HL-60/S4 treated with retinoic acid at 250 ng/mL for 4 days and 3 days (cell line): Measurements from ENCODE around the gene GAB2.
"Not testable (repeated sequence)": the region's sequence is repeated elsewhere in the genome, so short reads cannot be mapped to it uniquely, and the experiment has no call there.

Source experiments
- in situ Hi-C: fragments of 300-500 bp; cut with MboI; formaldehyde crosslinking; loops from 2 replicates; pipeline ENCODE4 v1.7.0; 2022; ENCODE audit warnings: low sequenced_read_pairs

The GAB2 gene

DNA sequence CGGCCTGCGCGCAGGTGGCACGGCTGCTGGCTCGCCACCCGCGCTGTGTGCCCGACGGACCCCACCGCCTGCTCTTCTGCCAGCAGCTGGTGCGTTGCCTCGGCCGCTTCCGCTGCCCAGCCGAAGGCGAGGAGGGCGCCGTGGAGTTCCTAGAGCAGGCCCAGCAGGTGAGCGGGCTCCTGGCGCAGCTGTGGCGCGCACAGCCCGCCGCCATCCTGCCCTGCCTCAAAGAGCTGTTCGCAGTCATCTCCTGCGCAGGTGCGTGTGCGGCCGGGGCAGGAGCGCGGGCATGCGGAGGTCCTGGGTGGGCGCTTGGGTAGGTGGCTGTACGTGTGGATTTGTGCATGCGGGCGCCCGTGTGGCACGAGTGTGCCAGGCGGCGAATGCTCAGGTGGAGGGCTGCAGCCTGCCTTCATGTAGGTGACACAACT is 220.9 kb downstream of the GAB2 start:
- in situ Hi-C loops: no loop called here

DNA sequence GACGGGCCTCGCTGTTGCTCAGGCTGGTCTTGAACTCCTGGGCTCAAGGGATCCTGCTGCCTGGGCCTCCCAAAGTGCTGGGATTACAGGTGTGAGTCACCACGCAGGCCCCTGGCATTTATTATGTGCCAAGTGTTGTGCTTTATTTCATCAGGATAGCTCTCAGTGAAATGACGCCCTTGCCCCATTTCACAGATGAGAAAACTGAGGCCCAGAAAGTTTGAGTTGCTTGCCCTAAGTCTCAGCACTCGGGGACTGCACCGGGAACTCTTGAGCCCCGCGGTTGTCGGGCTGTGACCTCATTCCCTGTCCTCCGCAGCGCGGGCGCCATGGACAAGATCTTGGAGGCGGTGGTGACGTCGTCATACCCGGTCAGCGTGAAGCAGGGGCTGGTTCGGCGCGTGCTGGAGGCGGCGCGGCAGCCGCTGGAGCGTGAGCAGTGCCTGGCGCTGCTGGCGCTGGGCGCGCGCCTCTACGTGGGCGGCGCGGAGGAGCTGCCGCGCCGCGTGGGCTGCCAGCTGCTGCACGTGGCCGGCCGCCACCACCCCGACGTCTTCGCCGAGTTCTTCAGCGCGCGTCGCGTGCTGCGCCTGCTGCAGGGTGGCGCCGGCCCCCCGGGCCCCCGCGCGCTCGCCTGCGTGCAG is 221.6 kb downstream of the GAB2 start:
- in situ Hi-C loops: no loop called here

DNA sequence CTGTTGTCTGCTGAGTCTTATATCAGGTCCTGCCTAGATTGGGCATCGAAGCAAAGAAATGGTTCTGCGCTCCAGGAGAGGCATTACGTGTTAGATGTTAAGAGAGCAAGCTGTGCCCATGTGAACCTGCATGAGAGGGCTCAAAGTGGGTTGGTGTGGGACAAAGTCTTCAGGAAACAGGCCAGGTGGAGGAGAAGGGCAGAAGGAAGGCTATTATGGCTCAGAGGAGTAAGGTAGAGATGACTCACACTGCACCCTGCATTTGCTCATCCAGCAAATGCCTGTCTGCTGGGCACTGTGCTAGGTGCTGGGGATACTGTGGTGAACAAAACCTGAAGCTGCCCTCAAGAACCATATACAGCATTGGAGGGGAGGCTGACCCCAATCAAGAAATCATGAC is 223.1 kb downstream of the GAB2 start:
- in situ Hi-C loops: no loop called here

DNA sequence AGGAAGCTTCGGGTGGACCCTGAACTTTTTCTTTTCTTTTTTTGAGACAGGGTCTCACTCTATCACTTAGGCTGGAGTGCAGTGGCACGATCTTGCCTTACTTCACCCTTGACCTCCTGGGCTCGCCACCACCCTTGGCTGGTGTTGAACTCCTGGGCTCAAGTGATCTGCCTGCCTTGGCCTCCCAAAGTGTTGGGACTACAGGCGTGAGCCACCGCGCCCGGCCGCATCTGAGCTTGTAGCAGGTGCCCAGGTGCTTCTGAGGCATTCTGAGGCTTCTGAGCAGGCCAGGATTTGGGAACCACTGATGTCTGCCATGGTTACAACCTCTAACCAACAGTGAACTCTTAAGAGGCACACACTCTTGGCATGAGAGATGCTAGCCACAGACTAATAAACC is 223.8 kb downstream of the GAB2 start:
- in situ Hi-C loops: no loop called here

DNA sequence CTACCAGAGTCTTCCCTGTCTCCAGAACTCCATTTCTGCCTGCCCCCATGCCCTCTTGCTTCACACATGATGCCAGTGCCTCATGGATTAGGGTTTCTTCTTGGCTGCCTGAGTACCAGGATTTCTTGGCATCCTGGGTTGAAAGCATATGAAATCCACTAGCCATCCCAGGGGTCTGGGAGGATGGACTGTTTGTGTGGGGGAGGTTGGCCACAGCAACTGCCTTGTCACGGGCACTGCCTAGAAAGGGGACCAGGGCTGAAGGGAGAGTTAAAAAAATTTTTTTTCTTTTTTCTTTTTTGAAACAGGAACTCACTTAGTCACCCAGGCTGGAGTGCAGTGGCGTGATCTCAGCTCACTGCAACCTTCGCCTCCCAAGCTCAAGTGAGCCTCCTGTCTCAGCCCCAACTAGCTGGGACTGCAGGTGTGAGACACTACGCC is 224.7 kb downstream of the GAB2 start:
- in situ Hi-C loops: no loop called here

DNA sequence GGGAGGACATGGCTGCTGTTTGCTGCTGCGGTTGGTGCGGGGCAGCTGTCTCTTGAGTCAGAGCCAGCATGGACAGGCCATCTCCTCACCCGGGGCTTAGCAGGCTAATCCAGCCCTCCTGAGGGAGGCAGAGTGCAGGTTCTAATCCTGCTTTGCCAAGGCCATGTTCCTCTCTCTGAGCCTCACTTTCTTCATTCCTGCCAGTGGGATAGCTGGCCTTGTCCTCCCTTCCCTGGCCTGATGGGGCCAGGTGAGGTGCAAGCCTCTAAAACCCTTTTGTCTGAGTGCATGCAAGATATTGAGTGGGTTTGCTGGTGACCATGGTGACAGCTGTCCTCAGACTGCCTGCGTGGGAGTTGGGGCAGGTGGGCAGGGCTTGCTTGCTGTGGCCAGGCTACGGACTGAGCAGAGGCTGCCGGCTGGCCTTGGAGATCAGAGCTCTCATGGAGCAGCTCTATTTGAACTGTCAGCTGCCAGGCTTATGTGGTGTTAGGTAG is 225.3 kb downstream of the GAB2 start:
- in situ Hi-C loops: no loop called here

DNA sequence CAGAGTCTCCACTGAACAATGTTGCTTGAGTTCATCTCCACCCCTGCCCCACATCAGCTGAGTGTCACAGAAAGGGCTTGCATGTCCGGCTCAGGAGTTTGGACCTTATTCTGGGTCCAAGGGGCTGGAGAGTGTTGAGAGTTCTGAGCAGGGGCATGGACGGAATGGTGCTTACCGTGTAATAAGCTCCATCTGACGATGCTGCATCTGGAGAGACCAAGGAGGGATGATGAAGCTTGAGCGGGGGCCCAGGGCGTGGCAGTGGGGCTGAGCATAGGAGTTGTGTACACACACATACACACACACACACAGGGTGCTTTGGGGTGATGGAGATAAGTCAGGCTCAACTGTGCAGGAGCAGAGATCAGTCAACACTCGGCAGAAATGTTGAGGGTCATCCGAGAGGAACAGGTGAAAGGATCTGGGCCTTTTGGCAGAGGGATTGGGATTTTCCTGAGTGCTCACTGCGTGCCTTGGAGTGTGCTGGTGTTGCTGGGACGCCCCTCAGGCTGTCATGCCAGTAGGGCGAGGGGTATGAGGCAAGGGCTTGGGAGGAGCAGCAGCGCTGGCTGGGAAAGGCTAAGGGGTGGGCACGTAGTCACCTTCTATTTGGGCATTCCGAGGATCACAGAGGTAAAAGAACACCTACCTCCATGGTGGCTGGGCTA is 226.6 kb downstream of the GAB2 start:
- in situ Hi-C loops: no loop called here

DNA sequence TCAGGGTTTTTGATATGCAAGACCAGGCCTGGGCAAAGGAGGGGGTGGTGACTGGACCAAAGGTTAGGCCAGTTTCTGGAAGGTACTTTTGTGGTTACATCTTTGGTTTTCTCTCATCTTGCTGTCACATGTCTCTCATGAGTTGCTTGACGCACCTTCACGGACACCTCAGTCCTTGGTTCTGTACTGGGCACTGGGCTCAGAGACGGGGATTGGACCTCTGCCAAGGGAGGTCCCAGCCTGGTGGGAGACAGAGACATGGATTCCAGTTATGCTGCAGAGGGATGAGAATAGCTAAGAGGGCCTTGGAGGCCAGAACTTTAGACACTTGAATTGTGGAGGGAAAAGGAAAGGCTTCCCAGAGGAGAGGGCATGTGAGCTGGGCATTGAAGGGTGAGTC is 227.2 kb downstream of the GAB2 start:
- in situ Hi-C loops: no loop called here

DNA sequence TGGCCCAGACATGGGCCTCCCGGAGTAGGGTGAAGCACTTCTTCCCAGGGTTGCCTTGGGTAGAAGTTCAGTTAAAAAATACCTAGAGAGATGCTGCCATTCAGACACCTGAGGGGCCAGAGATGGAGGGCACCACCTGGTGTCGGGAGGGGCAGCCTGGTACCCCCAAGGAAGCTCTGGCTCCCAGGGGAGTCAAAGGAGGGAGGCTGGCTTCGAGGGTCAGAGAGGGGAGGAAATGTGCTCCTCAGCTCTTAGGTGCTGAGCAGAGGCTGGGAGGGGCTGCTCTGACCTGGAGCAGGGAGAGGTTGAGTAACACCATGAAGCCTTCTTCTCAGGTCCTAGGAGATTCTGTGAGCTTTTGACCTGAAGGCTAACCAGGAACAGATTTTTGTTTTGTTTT is 227.8 kb downstream of the GAB2 start:
- in situ Hi-C loops: no loop called here

DNA sequence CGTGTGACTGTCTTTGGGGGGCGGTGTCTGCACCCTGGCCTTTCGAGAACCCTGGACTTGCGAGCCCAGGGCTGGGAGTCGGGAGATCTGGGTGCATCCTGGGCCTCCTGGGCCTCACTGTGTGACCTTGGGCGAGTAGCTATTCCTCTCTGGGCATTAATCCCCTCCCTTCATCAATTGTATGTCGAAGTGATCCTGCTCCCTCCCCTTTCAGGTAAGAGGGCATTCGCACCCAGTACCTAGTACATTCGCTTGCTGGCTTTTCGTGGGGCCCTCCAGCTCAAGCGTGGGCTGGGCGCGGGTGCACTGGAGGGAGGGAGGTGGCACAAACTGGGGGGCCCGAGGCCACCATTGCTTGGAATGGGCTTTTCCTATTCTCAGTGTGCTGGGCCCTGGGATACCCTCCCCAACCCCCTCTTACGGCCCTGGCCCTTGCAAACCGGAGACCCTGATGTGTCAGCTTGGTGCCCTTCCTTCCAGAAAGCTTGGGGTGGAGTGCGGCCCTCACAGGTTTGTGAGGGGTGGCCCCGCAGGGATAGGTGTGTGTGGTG is 228.4 kb downstream of the GAB2 start:
- in situ Hi-C loops: no loop called here

DNA sequence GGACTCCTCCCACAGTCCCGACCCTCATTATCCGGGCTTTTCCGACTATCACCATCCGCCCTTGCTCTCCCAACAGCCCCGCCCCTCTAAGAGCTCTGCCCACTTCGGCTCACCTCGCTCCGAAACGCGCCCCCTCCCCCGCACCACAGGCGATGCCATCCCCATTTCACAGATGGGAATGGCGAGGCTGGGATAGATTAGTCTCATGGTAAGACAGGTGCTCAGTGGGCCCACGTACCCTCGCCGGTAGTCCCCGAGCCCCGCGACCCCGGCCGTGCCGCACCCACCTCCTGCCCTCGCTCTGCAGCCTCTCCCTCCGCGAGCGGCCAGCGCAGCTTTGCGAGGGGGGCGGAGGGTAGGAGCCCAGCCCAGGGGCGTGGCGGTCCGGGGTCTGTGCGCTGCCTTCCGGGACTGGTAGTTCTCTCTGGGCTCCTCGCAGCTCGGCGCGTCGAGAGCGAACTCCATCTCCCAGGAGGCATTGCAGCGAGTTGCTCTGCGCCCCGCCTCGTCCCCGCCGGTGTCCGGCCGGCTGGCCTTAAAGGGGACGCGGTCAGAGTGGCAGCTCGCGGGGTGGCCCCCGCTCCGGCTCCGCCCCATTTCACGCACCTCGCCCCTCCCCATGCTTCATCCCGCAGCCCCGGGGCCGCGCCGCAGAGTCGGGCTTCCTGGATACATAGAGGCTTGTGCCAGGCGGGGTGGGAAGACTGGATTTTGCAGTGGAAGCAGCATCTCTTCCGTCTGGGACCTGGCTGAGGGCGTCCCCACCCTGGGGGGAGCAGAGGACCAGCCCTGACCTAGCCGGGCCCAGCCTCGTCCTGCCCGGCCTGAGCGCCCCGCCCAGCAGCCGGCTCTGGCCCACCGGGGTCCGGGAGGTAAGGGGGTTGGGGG is 229.1 kb downstream of the GAB2 start, which contains the start of the genes KCTD21 and USP35:
TSS of gene KCTD21 (minus strand) at position 341 of the 888 bp plus-strand sequence. CDS start 14,072 bp downstream, outside the sequence.
TSS of gene USP35 (plus strand) at position 634 of the 888 bp plus-strand sequence. CDS start 7,327 bp downstream, outside the sequence.
- in situ Hi-C loops: no loop called here

DNA sequence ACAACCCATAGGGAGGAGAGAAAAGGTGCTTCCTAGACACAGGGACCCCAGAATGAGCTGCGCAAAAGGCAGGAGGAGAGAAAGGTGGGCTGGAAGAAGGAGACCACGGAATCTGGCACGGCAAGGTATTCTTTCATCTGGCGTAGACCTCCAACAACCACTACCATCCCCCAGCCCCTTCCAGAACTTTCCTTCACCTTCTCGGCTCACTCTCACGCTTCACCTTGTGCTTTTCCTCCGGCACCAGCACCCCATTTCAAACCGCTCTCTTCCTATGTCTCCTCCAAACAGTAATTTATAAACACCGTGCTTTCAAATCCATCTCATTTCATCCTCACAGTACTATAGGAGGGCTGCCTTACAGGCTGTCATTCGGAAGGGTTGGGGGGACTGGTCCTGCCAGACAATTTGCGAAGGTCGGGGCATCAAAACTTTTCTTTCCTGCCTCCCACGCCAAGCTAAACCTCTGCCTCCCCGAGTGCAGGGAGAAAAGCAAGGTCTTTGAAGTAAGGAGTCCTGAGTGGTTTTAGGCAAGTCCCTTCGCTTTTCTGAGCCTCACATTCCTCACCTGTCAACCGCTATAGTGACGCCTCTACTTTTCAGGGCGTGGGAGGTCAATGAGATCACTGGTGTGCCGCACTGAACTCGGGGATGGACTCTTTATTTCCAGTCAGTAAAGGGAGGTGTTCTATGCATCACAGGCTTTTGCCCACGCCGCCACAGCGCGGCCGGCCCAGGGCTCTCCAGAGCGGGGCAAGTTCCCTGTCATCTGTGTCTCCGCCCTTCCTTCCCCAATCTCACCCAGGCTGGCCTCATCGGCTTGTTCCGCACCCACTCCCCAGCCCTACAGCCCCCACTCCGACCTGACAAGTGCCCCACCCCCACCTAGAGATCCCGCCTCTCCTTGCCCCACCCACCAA is 230.0 kb downstream of the GAB2 start:
- in situ Hi-C loops: no loop called here

DNA sequence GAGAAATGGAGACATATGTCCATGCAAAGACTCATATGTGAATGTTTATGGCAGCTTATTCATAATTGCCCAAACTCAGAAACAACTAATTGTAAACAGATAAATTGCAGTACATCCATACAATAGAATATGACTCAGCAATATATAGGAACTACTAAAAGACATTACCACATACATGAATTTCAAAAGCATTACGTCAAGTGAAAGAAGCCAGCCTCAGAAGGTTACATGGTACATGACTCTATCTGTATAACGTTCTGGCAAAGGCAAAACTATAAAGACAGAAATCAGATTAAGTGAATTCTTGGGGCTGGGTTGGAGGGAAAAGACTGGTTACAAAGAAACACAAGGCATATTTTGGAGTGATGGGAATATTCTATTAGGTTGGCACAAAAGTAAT is 236.4 kb downstream of the GAB2 start:
- in situ Hi-C loops: no loop called here

DNA sequence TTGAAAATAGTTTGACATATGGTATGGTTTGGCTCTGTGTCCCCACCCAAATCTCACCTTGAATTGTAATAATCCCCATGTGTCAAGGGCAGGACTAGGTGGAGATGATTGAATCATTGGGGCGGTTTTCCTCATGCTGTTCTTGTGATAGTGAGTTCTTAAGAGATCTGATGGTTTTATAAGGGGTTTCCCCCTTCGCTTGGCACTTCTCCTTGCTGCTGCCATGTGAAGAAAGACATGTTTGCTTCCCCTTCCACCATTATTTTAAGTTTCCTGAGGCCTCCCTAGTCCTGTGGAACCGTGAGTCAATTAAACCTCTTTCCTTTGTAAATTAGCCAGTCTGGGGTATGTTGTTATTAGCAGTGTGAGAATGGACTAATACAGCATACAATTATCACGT is 236.9 kb downstream of the GAB2 start:
- in situ Hi-C loops: no loop called here

DNA sequence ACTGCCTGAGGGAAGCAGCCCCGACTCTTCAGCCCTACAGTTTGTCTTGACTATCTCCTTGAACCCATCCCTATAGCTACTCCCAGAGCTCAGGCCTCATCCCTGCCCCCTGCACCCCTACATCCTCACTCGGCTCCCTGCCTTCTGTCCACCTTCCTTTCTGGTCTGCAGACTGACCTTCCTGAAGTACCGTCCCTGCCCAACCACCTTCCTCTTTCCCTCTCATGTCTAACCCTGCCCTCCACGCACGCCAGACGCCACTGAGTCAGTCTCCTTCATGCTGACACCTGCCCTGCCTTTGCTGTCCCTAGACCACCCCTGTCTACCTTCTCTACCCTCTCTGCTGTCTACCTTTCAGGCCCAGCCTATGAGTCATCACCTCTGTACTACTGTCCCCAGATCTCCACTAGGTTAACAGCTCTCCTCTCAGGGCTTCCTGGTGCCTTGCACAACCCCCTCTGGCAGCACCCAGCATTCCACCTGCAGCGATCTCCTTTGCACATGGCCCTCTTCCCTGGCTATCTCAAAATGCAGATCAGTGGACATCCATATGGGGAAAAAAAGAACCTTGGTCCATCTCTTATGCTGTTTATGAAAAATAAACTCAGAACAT is 238.1 kb downstream of the GAB2 start:
- in situ Hi-C loops: no loop called here

DNA sequence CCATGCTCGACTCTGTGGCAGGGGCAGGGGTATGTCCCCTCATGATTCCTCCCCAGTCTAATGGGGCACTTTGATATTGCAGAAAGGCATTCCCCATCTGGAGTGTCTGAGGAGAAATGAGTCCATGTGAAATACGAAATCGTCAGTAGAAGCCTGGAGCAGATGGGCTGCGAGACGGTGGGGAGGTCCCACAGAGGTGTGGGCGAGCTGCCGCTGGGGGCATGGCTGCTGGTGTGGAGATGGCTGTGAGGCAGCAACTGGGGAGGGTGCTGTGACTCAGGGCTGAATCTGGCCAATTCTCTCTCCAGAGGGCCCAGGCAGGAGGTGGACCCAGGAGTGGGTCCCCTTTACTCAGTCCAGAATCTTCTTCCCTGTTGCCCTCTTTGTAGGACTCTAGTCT is 240.4 kb downstream of the GAB2 start:
- in situ Hi-C loops: no loop called here

DNA sequence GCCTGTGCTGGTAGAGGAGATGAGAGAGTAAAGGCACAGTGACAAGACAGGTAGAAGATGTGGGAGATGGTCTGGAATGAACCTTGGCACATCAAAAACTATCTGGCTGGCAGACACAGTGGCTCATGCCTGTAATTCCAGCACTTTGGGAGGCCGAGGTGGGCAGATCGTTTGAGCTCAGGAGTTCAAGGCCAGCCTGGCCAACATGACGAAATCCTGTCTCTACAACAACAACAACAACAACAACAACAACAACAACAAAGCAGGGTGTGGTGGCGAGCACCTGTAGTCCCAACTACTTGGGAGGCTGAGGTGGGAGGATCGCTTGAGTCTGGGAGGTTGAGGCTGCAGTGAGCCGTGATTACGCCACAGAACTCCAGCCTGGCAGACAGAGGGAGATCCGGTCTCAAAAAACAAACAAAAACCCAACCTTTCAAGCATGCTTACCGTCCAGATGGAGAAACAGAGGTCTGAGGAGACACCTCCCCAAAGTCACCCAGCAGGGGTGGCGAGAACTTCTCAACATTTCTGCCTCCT is 240.9 kb downstream of the GAB2 start:
- in situ Hi-C loops: no loop called here

DNA sequence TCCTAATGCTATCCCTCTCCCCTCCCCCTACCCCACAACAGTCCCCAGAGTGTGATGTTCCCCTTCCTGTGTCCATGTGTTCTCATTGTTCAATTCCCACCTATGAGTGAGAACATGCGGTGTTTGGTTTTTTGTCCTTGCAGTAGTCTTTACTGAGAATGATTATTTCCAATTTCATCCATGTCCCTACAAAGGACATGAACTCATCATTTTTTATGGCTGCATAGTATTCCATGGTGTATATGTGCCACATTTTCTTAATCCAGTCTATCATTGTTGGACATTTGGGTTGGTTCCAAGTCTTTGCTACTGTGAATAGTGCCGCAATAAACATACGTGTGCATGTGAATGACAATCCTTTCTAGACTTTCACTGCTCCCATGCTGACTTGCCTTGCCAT is 241.8 kb downstream of the GAB2 start:
- in situ Hi-C loops: not testable (repeated sequence)

DNA sequence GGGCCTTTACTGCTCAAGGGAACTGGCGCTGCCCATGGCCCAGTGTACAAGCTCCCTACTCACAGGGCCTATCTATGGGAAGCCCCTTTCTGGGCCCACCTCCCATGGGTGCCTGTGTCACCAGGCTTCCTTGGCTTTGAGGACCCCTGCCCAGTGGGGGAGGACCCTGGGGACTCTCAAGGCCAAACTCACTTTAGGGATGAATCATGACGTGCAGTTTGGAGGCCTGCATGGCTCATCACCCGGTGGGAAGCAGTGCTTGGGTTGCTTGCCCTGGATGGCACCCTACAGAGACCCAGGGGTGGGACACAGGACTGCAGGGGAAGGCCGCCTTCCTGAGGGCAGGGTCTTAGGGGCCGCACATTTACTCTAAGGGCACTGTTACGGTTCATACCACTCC is 245.7 kb downstream of the GAB2 start:
- in situ Hi-C loops: no loop called here
